Urinary bladder (tissue), 4 donors: Measurements from ENCODE around the gene ORM1. TPM values are rescaled to one million over a fixed set of nuclear protein-coding genes. Genes with fewer than 3 reads are reported as not detected.
"Not testable (repeated sequence)": the region's sequence is repeated elsewhere in the genome, so short reads cannot be mapped to it uniquely, and the experiment has no call there.

Source experiments
- DNase-seq: peaks from one replicate; pipeline ENCODE4 v3.0.0-alpha.2; 2015; ENCODE audit errors: extremely low spot score
- H3K27ac ChIP-seq: one replicate; pipeline ENCODE4 v1.5.1; 2013; ENCODE audit warnings: low read depth, mild to moderate bottlenecking, moderate library complexity
- H3K36me3 ChIP-seq: one replicate; pipeline ENCODE4 v1.6.1; 2013; ENCODE audit warnings: mild to moderate bottlenecking, moderate library complexity; ENCODE audit not compliant: insufficient read depth
- H3K4me1 ChIP-seq: one replicate; pipeline ENCODE4 v1.6.1; 2013; ENCODE audit warnings: mild to moderate bottlenecking, moderate library complexity; ENCODE audit not compliant: insufficient read depth
- H3K4me3 ChIP-seq: one replicate; pipeline ENCODE4 v1.5.1; 2013; ENCODE audit warnings: low read depth, low read length
- WGBS: extraction: QIAGEN DNeasy Blood & Tissue Kit; methylation state at CpG from one replicate; pipeline ENCODE4 v1.1.7; 2013; 5-methylcytosine and 5-hydroxymethylcytosine counted together
- polyA plus RNA-seq: library from polyadenylated mRNA; stranded (reverse); fragments of 200-250 nt; gene quantifications from one replicate; pipeline ENCODE4 v1.2.3, GENCODE V29; 2013
- total RNA-seq: library from RNA; depleted of rRNA; stranded (reverse); fragments of >200 nt; gene quantifications from one replicate; pipeline ENCODE4 v1.2.3, GENCODE V29; 2014
- donor health status: healthy with polysubstance abuse.
- donor health status: healthy.

Gene ORM1
- total and polyA plus RNA-seq, 2 donors = 0.53 to 19.2 TPM

GRCh38 chr9:114331229-114332195 lies 8.6 kb downstream of the ORM1 start:
- H3K36me3 ChIP-seq, H3K4me3 ChIP-seq, H3K27ac ChIP-seq, H3K4me1 ChIP-seq, DNase-seq: not testable (repeated sequence)
- 67% methylated on average over 15 of the region's 19 CpGs for WGBS

- 83% methylated on average over 4 of the region's 4 CpGs for WGBS
- H3K4me3 ChIP-seq, H3K36me3 ChIP-seq, H3K4me1 ChIP-seq, H3K27ac ChIP-seq, DNase-seq: not testable (repeated sequence)
Observed at GRCh38 chr9:114332474-114333040, 9.7 kb downstream of the ORM1 start.

GRCh38 chr9:114333718-114334117 lies 10.8 kb downstream of the ORM1 start:
- H3K27ac ChIP-seq, H3K36me3 ChIP-seq, H3K4me3 ChIP-seq, H3K4me1 ChIP-seq, DNase-seq: not testable (repeated sequence)
- 83% methylated on average over 3 of the region's 4 CpGs for WGBS

GRCh38 chr9:114334490-114334889 lies 11.6 kb downstream of the ORM1 start:
- Histone ChIP-seq H3K4me1 (no peaks in the 10 kb centered on the region), H3K4me3 (no peak overlapping the region), H3K27ac (no peak overlapping the region), H3K36me3 (peaks cover 4% of the 10 kb centered on the region)
- DNase-seq = no peak
- 89% methylated on average over 8 of the region's 9 CpGs for WGBS

GRCh38 chr9:114335745-114336144 lies 12.8 kb downstream of the ORM1 start:
- WGBS = 48% methylated on average over 2 of the region's 2 CpGs
- no peaks in the 10 kb centered on the region for H3K4me1 ChIP-seq
- peaks cover 5% of the 10 kb centered on the region for H3K36me3 ChIP-seq
- H3K4me3 ChIP-seq = no peak overlapping the region
- no peak overlapping the region for H3K27ac ChIP-seq
- DNase-seq = no peak

- H3K27ac ChIP-seq = no peak overlapping the region
- DNase-seq = no peak
- H3K36me3 ChIP-seq = peaks cover 6% of the 10 kb centered on the region
- no peaks in the 10 kb centered on the region for H3K4me1 ChIP-seq
- WGBS = 68% methylated on average over 10 of the region's 10 CpGs
- no peak overlapping the region for H3K4me3 ChIP-seq
Observed at GRCh38 chr9:114336157-114336556, 13.3 kb downstream of the ORM1 start.

GRCh38 chr9:114336699-114337395 lies 13.9 kb downstream of the ORM1 start:
- Histone ChIP-seq H3K4me1 (no peaks in the 10 kb centered on the region), H3K27ac (no peak overlapping the region), H3K36me3 (peaks cover 9% of the 10 kb centered on the region), H3K4me3 (no peak overlapping the region)
- DNase-seq = no peak
- 90% methylated on average over 23 of the region's 23 CpGs for WGBS

GRCh38 chr9:114338187-114338586 lies 15.3 kb downstream of the ORM1 start:
- 91% methylated on average over 2 of the region's 2 CpGs for WGBS
- no peak for DNase-seq
- Histone ChIP-seq H3K36me3 (peaks cover 14% of the 10 kb centered on the region), H3K4me3 (no peak overlapping the region), H3K4me1 (no peaks in the 10 kb centered on the region), H3K27ac (no peak overlapping the region)

GRCh38 chr9:114339130-114339908 lies 16.4 kb downstream of the ORM1 start:
- no peak for DNase-seq
- peaks cover 17% of the 10 kb centered on the region for H3K36me3 ChIP-seq
- no peaks in the 10 kb centered on the region for H3K4me1 ChIP-seq
- no peak overlapping the region for H3K4me3 ChIP-seq
- H3K27ac ChIP-seq = no peak overlapping the region
- WGBS = 82% methylated on average over 16 of the region's 16 CpGs

GRCh38 chr9:114341152-114341830 lies 18.4 kb downstream of the ORM1 start:
- Histone ChIP-seq H3K4me3 (no peak overlapping the region), H3K36me3 (peaks cover 18% of the 10 kb centered on the region), H3K27ac (no peak overlapping the region), H3K4me1 (no peaks in the 10 kb centered on the region)
- WGBS = 91% methylated on average over 12 of the region's 12 CpGs
- no peak for DNase-seq

GRCh38 chr9:114341991-114342390 lies 19.1 kb downstream of the ORM1 start:
- no peak overlapping the region for H3K4me3 ChIP-seq
- no peak for DNase-seq
- H3K27ac ChIP-seq = no peak overlapping the region
- 95% methylated on average over 4 of the region's 4 CpGs for WGBS
- H3K4me1 ChIP-seq = no peaks in the 10 kb centered on the region
- peaks cover 22% of the 10 kb centered on the region for H3K36me3 ChIP-seq

- Histone ChIP-seq H3K4me1 (no peaks in the 10 kb centered on the region), H3K4me3 (no peak overlapping the region), H3K36me3 (peaks cover 26% of the 10 kb centered on the region), H3K27ac (no peak overlapping the region)
- DNase-seq = no peak
- WGBS = 90% methylated on average over 5 of the region's 5 CpGs
Observed at GRCh38 chr9:114342755-114343440, 20.0 kb downstream of the ORM1 start.
